HG03558 (cell line): Measurements from ENCODE around the gene TAOK3.

Source experiments
- ATAC-seq: cut with Tn5 transposase; IDR thresholded peaks from one replicate; pipeline ENCODE4 v1.9.1; 2021; ENCODE audit warnings: moderate number of reproducible peaks; ENCODE audit not compliant: unreplicated experiment; ENCODE audit errors: extremely low read depth

Gene TAOK3

GRCh38 chr12:118237052-118237665 lies 135.5 kb downstream of the TAOK3 start:
- ATAC-seq = peak; percentile 49

- ATAC-seq = no peak
These were observed 152.0 kb downstream of the TAOK3 start for GRCh38 chr12:118220702-118221101.

GRCh38 chr12:118219772-118220171 lies 152.9 kb downstream of the TAOK3 start:
- no peak for ATAC-seq

GRCh38 chr12:118219106-118219505 lies 153.6 kb downstream of the TAOK3 start:
- no peak for ATAC-seq

GRCh38 chr12:118213452-118213851 lies 159.3 kb downstream of the TAOK3 start:
- ATAC-seq = no peak

- ATAC-seq = no peak
These were observed 160.1 kb downstream of the TAOK3 start for GRCh38 chr12:118212606-118213005.

GRCh38 chr12:118206107-118206412 lies 166.6 kb downstream of the TAOK3 start:
- no peak for ATAC-seq

GRCh38 chr12:118193958-118194357 lies 178.7 kb downstream of the TAOK3 start:
- ATAC-seq = no peak

- no peak for ATAC-seq
These were observed 179.2 kb downstream of the TAOK3 start for GRCh38 chr12:118193477-118193876.

GRCh38 chr12:118190266-118190665 lies 182.4 kb downstream of the TAOK3 start:
- ATAC-seq = no peak

GRCh38 chr12:118189741-118190191 lies 182.9 kb downstream of the TAOK3 start:
- ATAC-seq = no peak

GRCh38 chr12:118188690-118189371 lies 183.9 kb downstream of the TAOK3 start:
- ATAC-seq = no peak

GRCh38 chr12:118187751-118188435 lies 184.8 kb downstream of the TAOK3 start:
- no peak for ATAC-seq

GRCh38 chr12:118185602-118186397 lies 186.9 kb downstream of the TAOK3 start:
- ATAC-seq = no peak

GRCh38 chr12:118183711-118184110 lies 189.0 kb downstream of the TAOK3 start:
- no peak for ATAC-seq

- ATAC-seq = no peak
These were observed 189.6 kb downstream of the TAOK3 start for GRCh38 chr12:118183155-118183554.

- ATAC-seq = peak; percentile 56
These were observed 196.8 kb downstream of the TAOK3 start for GRCh38 chr12:118175823-118176447.

GRCh38 chr12:118166946-118167345 lies 205.8 kb downstream of the TAOK3 start:
- peak; percentile 99 for ATAC-seq

GRCh38 chr12:118164798-118165486 lies 207.8 kb downstream of the TAOK3 start:
- no peak for ATAC-seq

GRCh38 chr12:118160536-118160935 lies 212.2 kb downstream of the TAOK3 start:
- ATAC-seq = no peak
